Measurements from ENCODE around the gene ADH1A.

- TF ChIP-seq ZNF274 (IDR thresholded peaks at IDR 0.05; ENCODE audit: low read depth, low read length) = no peak
- TF ChIP-seq SUZ12 (IDR thresholded peaks at IDR 0.05; ENCODE audit: extremely low read depth, insufficient read depth, insufficient read length) = no peak
- TF ChIP-seq YY1 (IDR thresholded peaks at IDR 0.05; ENCODE audit: insufficient read depth, insufficient read length) = no peak
Measured at GRCh38 chr4:99273704-99274103, 17.1 kb downstream of the ADH1A start.
